IMR-90 (cell line): ENCODE results near the gene SLC44A5. TPM values are rescaled to one million over a fixed set of nuclear protein-coding genes. Genes with fewer than 3 reads are reported as not detected.

ENCODE experiments used
- ATAC-seq: fragments of 200-7000 bp; cut with Tn5 transposase; 2 replicates; pipeline ENCODE4 v1.9.1; 2020; ENCODE audit warnings: low read depth, mild to moderate bottlenecking, moderate library complexity
- BruUV-seq: library from RNA; stranded (reverse); fragments of 400-500 nt; replicated peaks from 2 replicates; lab custom pipeline; 2021; lab: Mats Ljungman, UMichigan
- CTCF ChIA-PET: fragments of 300-600 bp; formaldehyde crosslinking; extraction: SDS; loops from one replicate; lab custom pipeline; 2021; ENCODE audit warnings: antibody characterized with exemption; lab: Yijun Ruan, JAX
- POLR2A ChIA-PET: fragments of 300-600 bp; sonication (Branson Sonifier 250); formaldehyde crosslinking; loops from one replicate; lab custom pipeline; 2022; ENCODE audit warnings: antibody characterized with exemption; ENCODE audit not compliant: unreplicated experiment; lab: Charles Lee
- DNase-seq: peaks from one replicate; pipeline ENCODE4 v3.0.0; 2013
- H2AFZ ChIP-seq: replicated peaks from 2 replicates; pipeline ENCODE3; 2013; ENCODE audit warnings: low read length, mild to moderate bottlenecking; ENCODE audit not compliant: poor library complexity
- H2AK5ac ChIP-seq: 2 replicates; pipeline ENCODE4 v1.6.1; 2013; ENCODE audit warnings: low read depth, low read length, inconsistent platforms
- H2AK9ac ChIP-seq: replicated peaks from 2 replicates; pipeline ENCODE3; 2013; ENCODE audit warnings: mild to moderate bottlenecking, low read depth, low read length, moderate library complexity; ENCODE audit not compliant: poor library complexity
- H2BK120ac ChIP-seq: 2 replicates; pipeline ENCODE4 v1.6.1; 2013; ENCODE audit warnings: low read depth, low read length, inconsistent platforms
- H2BK15ac ChIP-seq: 3 replicates; pipeline ENCODE4 v1.6.1; 2013; ENCODE audit warnings: low read depth, low read length, inconsistent platforms
- H2BK20ac ChIP-seq: 2 replicates; pipeline ENCODE4 v1.6.1; 2013; ENCODE audit warnings: low read depth, mild to moderate bottlenecking, inconsistent platforms, low read length, moderate library complexity
- H2BK5ac ChIP-seq: 2 replicates; pipeline ENCODE4 v1.6.1; 2013; ENCODE audit warnings: mild to moderate bottlenecking, low read depth, low read length, inconsistent platforms; ENCODE audit not compliant: poor library complexity, severe bottlenecking
- H3K14ac ChIP-seq: replicated peaks from 2 replicates; pipeline ENCODE4 v1.6.1; 2013; ENCODE audit warnings: low read depth, low read length, inconsistent platforms
- H3K18ac ChIP-seq: 2 replicates; pipeline ENCODE4 v1.6.1; 2013; ENCODE audit warnings: low read depth, low read length, control low read depth
- H3K23ac ChIP-seq: 2 replicates; pipeline ENCODE4 v1.6.1; 2013; ENCODE audit warnings: low read depth, low read length, inconsistent platforms
- H3K27ac ChIP-seq: 2 replicates; pipeline ENCODE4 v1.5.1; 2013; ENCODE audit warnings: mild to moderate bottlenecking, control low read depth, low read length; ENCODE audit not compliant: insufficient read depth
- H3K27me3 ChIP-seq: 2 replicates; pipeline ENCODE4 v1.6.1; 2013; ENCODE audit warnings: low read length; ENCODE audit not compliant: control insufficient read depth, insufficient read depth
- H3K36me3 ChIP-seq: 2 replicates; pipeline ENCODE4 v1.6.1; 2013; ENCODE audit warnings: low read length, mixed read lengths; ENCODE audit not compliant: control insufficient read depth, insufficient read depth
- H3K4ac ChIP-seq: 2 replicates; pipeline ENCODE4 v1.6.1; 2013; ENCODE audit warnings: low read depth, low read length, inconsistent platforms
- H3K4me1 ChIP-seq: 2 replicates; pipeline ENCODE4 v1.6.1; 2013; ENCODE audit warnings: low read length, mixed read lengths; ENCODE audit not compliant: control insufficient read depth, insufficient read depth
- H3K4me2 ChIP-seq: 2 replicates; pipeline ENCODE4 v1.6.1; 2013; ENCODE audit warnings: low read depth, mild to moderate bottlenecking, control low read depth, low read length, moderate library complexity
- H3K4me3 ChIP-seq: 2 replicates; pipeline ENCODE4 v1.5.1; 2013; ENCODE audit warnings: low read depth, mild to moderate bottlenecking, control low read depth, low read length, moderate library complexity; ENCODE audit not compliant: insufficient read depth
- H3K56ac ChIP-seq: 2 replicates; pipeline ENCODE4 v1.6.1; 2013; ENCODE audit warnings: low read length, inconsistent platforms; ENCODE audit not compliant: insufficient read depth; ENCODE audit errors: extremely low read depth
- H3K79me1 ChIP-seq, 2 experiments: 2 replicates each; pipeline ENCODE4 v1.6.1; 2013; ENCODE audit warnings: low read length in 2 of 2, inconsistent platforms in 1 of 2, low read depth in 1 of 2
- H3K9ac ChIP-seq: 2 replicates; pipeline ENCODE4 v1.6.1; 2013; ENCODE audit warnings: low read depth, low read length, control low read depth
- H3K9me1 ChIP-seq: 2 replicates; pipeline ENCODE4 v1.6.1; 2013; ENCODE audit warnings: low read length, inconsistent platforms; ENCODE audit not compliant: insufficient read depth
- H3K9me3 ChIP-seq: 2 replicates; pipeline ENCODE4 v1.6.1; 2013; ENCODE audit warnings: low read length; ENCODE audit not compliant: control insufficient read depth, insufficient read depth
- H4K20me1 ChIP-seq: 2 replicates; pipeline ENCODE4 v1.6.1; 2013; ENCODE audit warnings: low read length, inconsistent platforms; ENCODE audit not compliant: insufficient read depth
- H4K5ac ChIP-seq: 2 replicates; pipeline ENCODE4 v1.6.1; 2013; ENCODE audit warnings: mild to moderate bottlenecking, low read depth, low read length, control low read depth
- H4K8ac ChIP-seq, 2 experiments: 2 replicates each; pipeline ENCODE4 v1.6.1; 2013; ENCODE audit warnings: low read depth in 2 of 2, low read length in 2 of 2, control low read depth in 1 of 2, inconsistent platforms in 1 of 2
- H4K91ac ChIP-seq: 2 replicates; pipeline ENCODE4 v1.6.1; 2013; ENCODE audit warnings: low read depth, low read length, inconsistent platforms; ENCODE audit not compliant: insufficient read depth
- BHLHE40 ChIP-seq: fragments of 150-350 bp; IDR thresholded peaks from 2 replicates; pipeline ENCODE4 v1.6.1; 2016; ENCODE audit warnings: mild to moderate bottlenecking, low read depth, low read length
- CEBPB ChIP-seq: IDR thresholded peaks from 2 replicates; pipeline ENCODE4 v1.6.1; 2012; ENCODE audit warnings: low read depth, low read length, improper control_type of control experiment
- CHD1 ChIP-seq: IDR thresholded peaks from 2 replicates; pipeline ENCODE4 v1.6.1; 2012; ENCODE audit warnings: low read depth, low read length, improper control_type of control experiment
- ELK1 ChIP-seq: fragments of 150-350 bp; IDR thresholded peaks from 2 replicates; pipeline ENCODE4 v1.6.1; 2016; ENCODE audit warnings: low read depth, mild to moderate bottlenecking, low read length, moderate library complexity, borderline replicate concordance
- FOS ChIP-seq: fragments of 150-350 bp; IDR thresholded peaks from 2 replicates; pipeline ENCODE4 v1.6.1; 2016; ENCODE audit warnings: low read depth, low read length
- MAFK ChIP-seq: IDR thresholded peaks from 2 replicates; pipeline ENCODE4 v1.6.1; 2012; ENCODE audit warnings: low read depth, low read length, improper control_type of control experiment
- MAZ ChIP-seq: IDR thresholded peaks from 2 replicates; pipeline ENCODE4 v1.6.1; 2012; ENCODE audit warnings: low read depth, mild to moderate bottlenecking, low read length, improper control_type of control experiment, moderate library complexity, borderline replicate concordance
- MXI1 ChIP-seq: IDR thresholded peaks from 2 replicates; pipeline ENCODE4 v1.6.1; 2012; ENCODE audit warnings: low read depth, mild to moderate bottlenecking, low read length, moderate library complexity, borderline replicate concordance
- NFE2L2 ChIP-seq: fragments of 150-350 bp; IDR thresholded peaks from 2 replicates; pipeline ENCODE4 v1.6.1; 2016; ENCODE audit warnings: low read depth, mild to moderate bottlenecking, low read length
- POLR2A ChIP-seq: IDR thresholded peaks from 2 replicates; pipeline ENCODE4 v1.6.1; 2012; ENCODE audit warnings: mild to moderate bottlenecking, low read depth, low read length
- RAD21 ChIP-seq: IDR thresholded peaks from 2 replicates; pipeline ENCODE4 v1.6.1; 2012; ENCODE audit warnings: low read length, improper control_type of control experiment
- RCOR1 ChIP-seq: IDR thresholded peaks from 2 replicates; pipeline ENCODE4 v1.6.1; 2012; ENCODE audit warnings: mild to moderate bottlenecking, low read length, improper control_type of control experiment; ENCODE audit not compliant: insufficient replicate concordance
- RFX5 ChIP-seq: IDR thresholded peaks from 2 replicates; pipeline ENCODE4 v1.8.0; 2012; ENCODE audit warnings: low read depth, mild to moderate bottlenecking, low read length, moderate library complexity
- SMC3 ChIP-seq: fragments of 150-350 bp; IDR thresholded peaks from 2 replicates; pipeline ENCODE4 v1.6.1; 2016; ENCODE audit warnings: low read depth, mild to moderate bottlenecking, antibody characterized with exemption, low read length, moderate library complexity
- USF2 ChIP-seq: fragments of 150-350 bp; IDR thresholded peaks from 2 replicates; pipeline ENCODE4 v1.6.1; 2017; ENCODE audit warnings: mild to moderate bottlenecking, antibody characterized with exemption, low read length, low read depth
- WGBS, 2 experiments: methylation state at CpG; one replicate each; pipeline versions ENCODE4 v1.1.5 to v1.1.7; 2013; ENCODE audit warnings: missing lambda C conversion rate in 2 of 2; ENCODE audit not compliant: insufficient read length in 1 of 2; ENCODE audit errors: extremely low coverage in 2 of 2; 5-methylcytosine and 5-hydroxymethylcytosine counted together
- dilution Hi-C: fragments of 300-500 bp; cut with HindIII; formaldehyde crosslinking; loops from one replicate; pipeline ENCODE4 v1.14.3; 2018; ENCODE audit warnings: low sequenced_read_pairs; ENCODE audit not compliant: unreplicated experiment
- in situ Hi-C: fragments of 300-500 bp; cut with MboI; formaldehyde crosslinking; loops from 3 replicates; pipeline ENCODE4 v1.14.3; 2019; ENCODE audit warnings: low sequenced_read_pairs, inconsistent platforms, mixed read lengths
- intact Hi-C: fragments of 100-400 bp; cut with micrococcal nuclease; formaldehyde crosslinking; loops from 2 replicates; pipeline ENCODE4 v1.10.0; 2022
- polyA plus RNA-seq, 3 experiments: library from polyadenylated mRNA; depleted of rRNA; stranded (reverse); fragments of >200 nt; gene quantifications; 2 replicates each; pipeline ENCODE4 v1.2.3, GENCODE V29; 2012; ENCODE audit warnings: low replicate concordance in 1 of 3
- total RNA-seq: library from RNA; depleted of rRNA; stranded (reverse); fragments of >200 nt; gene quantifications from 2 replicates; pipeline ENCODE4 v1.2.3, GENCODE V29; 2012
- TF ChIP-seq, protein P1 (sequence below): conservative IDR thresholded peaks from 2 replicates; pipeline ENCODE4 v1.5.1; 2012; ENCODE audit warnings: mild to moderate bottlenecking, low read depth, low read length, improper control_type of control experiment

SLC44A5 gene
- total and polyA plus RNA-seq, 2 of the 4 experiments (the other 2 are of a cell fraction), result under 0.01 TPM; not detected in 1

DNA sequence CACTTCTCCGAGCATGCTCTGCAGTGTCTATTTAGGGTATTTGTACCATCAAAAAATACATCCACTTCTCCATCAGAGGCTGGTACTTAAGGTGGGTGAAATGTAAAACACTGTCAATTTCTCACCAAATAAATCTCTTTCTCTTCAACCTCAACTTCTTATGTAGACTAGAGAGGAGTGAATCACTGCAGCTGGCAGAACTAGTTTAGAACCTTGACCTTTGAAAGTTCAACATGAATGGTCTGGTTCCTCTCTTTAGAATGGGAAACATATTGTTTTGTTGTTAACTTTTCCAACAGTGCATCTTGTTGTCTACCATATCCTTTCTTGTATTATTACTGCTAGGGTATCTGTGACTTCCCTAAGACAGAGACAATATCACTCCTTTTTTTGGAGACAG is 20.1 kb upstream of the SLC44A5 start:
- Histone ChIP-seq H3K9ac (no peak overlapping the region), H2BK15ac (no peak overlapping the region), H3K56ac (no peak overlapping the region), H2BK5ac (no peak overlapping the region), H3K36me3 (no peaks in the 10 kb centered on the region), H4K5ac (no peak overlapping the region), H3K79me1 (no peaks in the 10 kb centered on the region), H4K8ac (no peak overlapping the region), H3K23ac (no peak overlapping the region), H2BK20ac (no peak overlapping the region), H3K9me1 (no peaks in the 10 kb centered on the region), H3K4ac (no peak overlapping the region), H4K20me1 (no peaks in the 10 kb centered on the region), H2AK9ac (no peak overlapping the region), H3K4me1 (no peaks in the 10 kb centered on the region), H4K91ac (no peak overlapping the region), H3K27ac (no peak overlapping the region), H3K27me3 (no peaks in the 10 kb centered on the region), H2AFZ (no peak overlapping the region), H3K4me3 (no peak overlapping the region), H3K18ac (no peak overlapping the region), H3K14ac (no peak overlapping the region), H3K9me3 (no peaks in the 10 kb centered on the region), H2BK120ac (no peak overlapping the region), H2AK5ac (no peak overlapping the region), H3K4me2 (no peak overlapping the region)
- TF ChIP-seq MXI1, result no peak
- no peak for TF ChIP-seq USF2
- no peak for TF ChIP-seq SMC3
- TF ChIP-seq FOS, result no peak
- TF ChIP-seq NFE2L2, result no peak
- no peak for TF ChIP-seq RFX5
- no peak for TF ChIP-seq RAD21
- TF ChIP-seq POLR2A, result no peak
- no peak for TF ChIP-seq MAFK
- TF ChIP-seq, protein P1, sequence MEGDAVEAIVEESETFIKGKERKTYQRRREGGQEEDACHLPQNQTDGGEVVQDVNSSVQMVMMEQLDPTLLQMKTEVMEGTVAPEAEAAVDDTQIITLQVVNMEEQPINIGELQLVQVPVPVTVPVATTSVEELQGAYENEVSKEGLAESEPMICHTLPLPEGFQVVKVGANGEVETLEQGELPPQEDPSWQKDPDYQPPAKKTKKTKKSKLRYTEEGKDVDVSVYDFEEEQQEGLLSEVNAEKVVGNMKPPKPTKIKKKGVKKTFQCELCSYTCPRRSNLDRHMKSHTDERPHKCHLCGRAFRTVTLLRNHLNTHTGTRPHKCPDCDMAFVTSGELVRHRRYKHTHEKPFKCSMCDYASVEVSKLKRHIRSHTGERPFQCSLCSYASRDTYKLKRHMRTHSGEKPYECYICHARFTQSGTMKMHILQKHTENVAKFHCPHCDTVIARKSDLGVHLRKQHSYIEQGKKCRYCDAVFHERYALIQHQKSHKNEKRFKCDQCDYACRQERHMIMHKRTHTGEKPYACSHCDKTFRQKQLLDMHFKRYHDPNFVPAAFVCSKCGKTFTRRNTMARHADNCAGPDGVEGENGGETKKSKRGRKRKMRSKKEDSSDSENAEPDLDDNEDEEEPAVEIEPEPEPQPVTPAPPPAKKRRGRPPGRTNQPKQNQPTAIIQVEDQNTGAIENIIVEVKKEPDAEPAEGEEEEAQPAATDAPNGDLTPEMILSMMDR, result no peak
- no peak for TF ChIP-seq ELK1
- no peak for TF ChIP-seq CEBPB
- no peak for TF ChIP-seq BHLHE40
- no peak for TF ChIP-seq RCOR1
- no peak for TF ChIP-seq MAZ
- no peak for TF ChIP-seq CHD1
- no peak for DNase-seq
- WGBS, 2 experiments, result no CpG with 5 or more reads among the region's 1 CpG
- intact Hi-C loops, result no loop called here
- no peak for ATAC-seq
- dilution Hi-C loops, result no loop called here
- ChIA-PET POLR2A (no interaction called here), CTCF (interaction anchor here (0.5 kb wide), 1 partner anchor 35 kb away, joined by 3 read pairs; no protein-coding TSS in a partner anchor)
- BruUV-seq, result no TSS peak
- in situ Hi-C loops, result no loop called here
